ENCODE results near the gene NOP53.
"Not testable (repeated sequence)": the region's sequence is repeated elsewhere in the genome, so short reads cannot be mapped to it uniquely, and the experiment has no call there.

GRCh38 chr19:47714855-47715254 lies 30.5 kb upstream of the NOP53 start:
- TF ChIP-seq, protein P1, sequence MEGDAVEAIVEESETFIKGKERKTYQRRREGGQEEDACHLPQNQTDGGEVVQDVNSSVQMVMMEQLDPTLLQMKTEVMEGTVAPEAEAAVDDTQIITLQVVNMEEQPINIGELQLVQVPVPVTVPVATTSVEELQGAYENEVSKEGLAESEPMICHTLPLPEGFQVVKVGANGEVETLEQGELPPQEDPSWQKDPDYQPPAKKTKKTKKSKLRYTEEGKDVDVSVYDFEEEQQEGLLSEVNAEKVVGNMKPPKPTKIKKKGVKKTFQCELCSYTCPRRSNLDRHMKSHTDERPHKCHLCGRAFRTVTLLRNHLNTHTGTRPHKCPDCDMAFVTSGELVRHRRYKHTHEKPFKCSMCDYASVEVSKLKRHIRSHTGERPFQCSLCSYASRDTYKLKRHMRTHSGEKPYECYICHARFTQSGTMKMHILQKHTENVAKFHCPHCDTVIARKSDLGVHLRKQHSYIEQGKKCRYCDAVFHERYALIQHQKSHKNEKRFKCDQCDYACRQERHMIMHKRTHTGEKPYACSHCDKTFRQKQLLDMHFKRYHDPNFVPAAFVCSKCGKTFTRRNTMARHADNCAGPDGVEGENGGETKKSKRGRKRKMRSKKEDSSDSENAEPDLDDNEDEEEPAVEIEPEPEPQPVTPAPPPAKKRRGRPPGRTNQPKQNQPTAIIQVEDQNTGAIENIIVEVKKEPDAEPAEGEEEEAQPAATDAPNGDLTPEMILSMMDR (conservative IDR thresholded peaks at IDR 0.05 in 1 of 2, IDR thresholded peaks at IDR 0.05 in 1 of 2; ENCODE audit: extremely low read depth in 1 of 2, insufficient read depth in 1 of 2, low read depth in 1 of 2, low read length in 2 of 2): not testable (repeated sequence)
- TF ChIP-seq EZH2 (IDR thresholded peaks at IDR 0.05; ENCODE audit: borderline replicate concordance, low read length): not testable (repeated sequence)
